Neutrophil (primary cell): ENCODE results near the gene PRR20C.
"Not testable (repeated sequence)": the region's sequence is repeated elsewhere in the genome, so short reads cannot be mapped to it uniquely, and the experiment has no call there.

Source experiments
- H3K27ac ChIP-seq: fragments of 200-600 bp; sonication (generic); 2 replicates; pipeline ENCODE4 v1.5.1; 2016; ENCODE audit warnings: mild to moderate bottlenecking, moderate library complexity
- H3K27me3 ChIP-seq: fragments of 200-600 bp; sonication (generic); 2 replicates; pipeline ENCODE4 v1.6.0; 2016; ENCODE audit warnings: mild to moderate bottlenecking
- H3K36me3 ChIP-seq: fragments of 200-600 bp; sonication (generic); 2 replicates; pipeline ENCODE4 v1.5.1; 2017
- H3K4me1 ChIP-seq, 2 experiments: fragments of 200-600 bp in 1 of 2; sonication (generic) in 1 of 2; 1 replicate in 1 of 2; 2 replicates in 1 of 2; pipeline versions ENCODE4 v1.5.1 to v1.6.1; 2013 to 2016; ENCODE audit warnings: low read depth in 1 of 2, low read length in 1 of 2, mild to moderate bottlenecking in 1 of 2, moderate library complexity in 1 of 2; ENCODE audit not compliant: control insufficient read depth in 1 of 2, insufficient read depth in 1 of 2
- H3K4me3 ChIP-seq, 2 experiments: fragments of 200-600 bp in 1 of 2; sonication (generic) in 1 of 2; 1 replicate in 1 of 2; 2 replicates in 1 of 2; pipeline ENCODE4 v1.5.1; 2013 to 2016; ENCODE audit warnings: low read depth in 1 of 2, low read length in 1 of 2, mild to moderate bottlenecking in 1 of 2, moderate library complexity in 1 of 2
- H3K9me3 ChIP-seq: fragments of 200-600 bp; sonication (generic); 2 replicates; pipeline ENCODE4 v1.5.1; 2016
- TF ChIP-seq, protein P1 (sequence below): fragments of 200-600 bp; sonication (generic); IDR thresholded peaks from 2 replicates; pipeline ENCODE4 v1.5.1; 2016; ENCODE audit warnings: antibody characterized with exemption

The PRR20C gene

GRCh38 chr13:57153761-57154160 is at the start of gene PRR20C:
TSS of gene PRR20C (plus strand) at chr13:57154061. CDS start at chr13:57154448, 387 bp downstream.
- H3K9me3 ChIP-seq, H3K27ac ChIP-seq, H3K27me3 ChIP-seq, H3K4me3 ChIP-seq, H3K4me1 ChIP-seq, H3K36me3 ChIP-seq: not testable (repeated sequence)

DNA sequence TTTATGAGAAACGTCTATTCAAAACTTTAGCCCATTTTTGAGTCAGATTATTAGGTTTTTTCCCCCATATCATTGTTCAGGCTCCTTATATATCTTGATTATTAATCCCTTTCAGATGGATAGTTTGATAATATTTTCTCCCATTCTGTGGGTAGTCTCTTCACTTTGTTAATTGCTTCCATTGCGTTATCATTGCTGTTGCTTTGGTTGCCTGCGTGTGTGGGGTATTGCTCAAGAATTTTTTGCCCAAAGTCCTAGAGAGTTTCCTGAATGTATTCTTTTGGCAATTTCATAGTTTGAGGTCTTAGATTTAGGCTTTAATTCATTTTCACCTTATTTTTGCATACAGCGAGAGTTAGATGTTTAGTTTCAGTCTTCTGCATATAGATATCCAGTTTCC is 38.9 kb upstream of the PRR20C start:
- Histone ChIP-seq H3K36me3 (no peaks in the 10 kb centered on the region), H3K27me3 (no peaks in the 10 kb centered on the region), H3K27ac (no peak overlapping the region), H3K9me3 (no peaks in the 10 kb centered on the region), H3K4me3 (no peak overlapping the region), H3K4me1 (no peaks in the 10 kb centered on the region)
- TF ChIP-seq, protein P1, sequence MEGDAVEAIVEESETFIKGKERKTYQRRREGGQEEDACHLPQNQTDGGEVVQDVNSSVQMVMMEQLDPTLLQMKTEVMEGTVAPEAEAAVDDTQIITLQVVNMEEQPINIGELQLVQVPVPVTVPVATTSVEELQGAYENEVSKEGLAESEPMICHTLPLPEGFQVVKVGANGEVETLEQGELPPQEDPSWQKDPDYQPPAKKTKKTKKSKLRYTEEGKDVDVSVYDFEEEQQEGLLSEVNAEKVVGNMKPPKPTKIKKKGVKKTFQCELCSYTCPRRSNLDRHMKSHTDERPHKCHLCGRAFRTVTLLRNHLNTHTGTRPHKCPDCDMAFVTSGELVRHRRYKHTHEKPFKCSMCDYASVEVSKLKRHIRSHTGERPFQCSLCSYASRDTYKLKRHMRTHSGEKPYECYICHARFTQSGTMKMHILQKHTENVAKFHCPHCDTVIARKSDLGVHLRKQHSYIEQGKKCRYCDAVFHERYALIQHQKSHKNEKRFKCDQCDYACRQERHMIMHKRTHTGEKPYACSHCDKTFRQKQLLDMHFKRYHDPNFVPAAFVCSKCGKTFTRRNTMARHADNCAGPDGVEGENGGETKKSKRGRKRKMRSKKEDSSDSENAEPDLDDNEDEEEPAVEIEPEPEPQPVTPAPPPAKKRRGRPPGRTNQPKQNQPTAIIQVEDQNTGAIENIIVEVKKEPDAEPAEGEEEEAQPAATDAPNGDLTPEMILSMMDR: no peak

- H3K9me3 ChIP-seq: no peaks in the 10 kb centered on the region
- no peak overlapping the region for H3K4me3 ChIP-seq
- no peaks in the 10 kb centered on the region for H3K36me3 ChIP-seq
- no peaks in the 10 kb centered on the region for H3K4me1 ChIP-seq
- H3K27ac ChIP-seq: no peak overlapping the region
- no peaks in the 10 kb centered on the region for H3K27me3 ChIP-seq
- TF ChIP-seq, protein P1: no peak
Observed at GRCh38 chr13:57123681-57124080, 30.2 kb upstream of the PRR20C start.

GRCh38 chr13:57128909-57129308 is 25.0 kb upstream of the PRR20C start:
- H3K27ac ChIP-seq: no peak overlapping the region
- no peak overlapping the region for H3K4me3 ChIP-seq
- H3K9me3 ChIP-seq: no peaks in the 10 kb centered on the region
- TF ChIP-seq, protein P1: no peak
- H3K27me3 ChIP-seq: no peaks in the 10 kb centered on the region
- H3K4me1 ChIP-seq: no peaks in the 10 kb centered on the region
- no peaks in the 10 kb centered on the region for H3K36me3 ChIP-seq

- Histone ChIP-seq H3K4me3 (no peak overlapping the region), H3K27me3 (no peaks in the 10 kb centered on the region), H3K4me1 (no peaks in the 10 kb centered on the region), H3K36me3 (no peaks in the 10 kb centered on the region), H3K9me3 (no peaks in the 10 kb centered on the region), H3K27ac (no peak overlapping the region)
- TF ChIP-seq, protein P1: no peak
Observed at GRCh38 chr13:57136093-57136492, 17.8 kb upstream of the PRR20C start.

DNA sequence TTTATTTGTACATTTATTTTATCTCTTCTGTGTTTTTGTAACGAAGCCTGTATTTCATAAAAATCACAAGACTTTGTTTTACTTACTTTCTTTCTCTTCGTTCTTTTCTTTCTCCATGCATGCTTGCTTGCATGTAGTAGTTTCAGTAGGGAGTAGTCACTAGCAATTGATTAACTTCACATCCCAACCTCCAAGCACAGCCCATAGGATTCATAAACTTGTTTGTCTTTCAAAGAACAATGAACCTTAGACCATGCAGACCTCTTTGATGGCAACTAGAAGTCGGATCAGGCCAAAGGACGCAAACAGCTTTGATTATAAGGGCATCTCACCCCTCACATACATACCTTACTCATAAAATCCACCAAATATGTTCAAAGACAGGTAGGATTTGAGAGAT is 16.3 kb upstream of the PRR20C start:
- H3K4me1 ChIP-seq: no peaks in the 10 kb centered on the region
- H3K27me3 ChIP-seq: no peaks in the 10 kb centered on the region
- H3K36me3 ChIP-seq: no peaks in the 10 kb centered on the region
- TF ChIP-seq, protein P1: no peak
- no peaks in the 10 kb centered on the region for H3K9me3 ChIP-seq
- no peak overlapping the region for H3K4me3 ChIP-seq
- H3K27ac ChIP-seq: no peak overlapping the region
